HuH-7.5 (cell line): ENCODE results near the gene KLRF2.

ENCODE experiments used
- DNase-seq: peaks from one replicate; pipeline ENCODE4 v3.0.0; 2011; ENCODE audit warnings: low spot score

KLRF2 gene

GRCh38 chr12:9888665-9889273, 7.5 kb downstream of the KLRF2 start:
- no peak for DNase-seq

- no peak for DNase-seq
Observed at GRCh38 chr12:9895215-9895971, 14.1 kb downstream of the KLRF2 start.

GRCh38 chr12:9897535-9897934, 16.2 kb downstream of the KLRF2 start:
- DNase-seq: no peak

- no peak for DNase-seq
Observed at GRCh38 chr12:9899209-9899608, 17.9 kb downstream of the KLRF2 start.

- DNase-seq: no peak
Observed at GRCh38 chr12:9900930-9901329, 19.6 kb downstream of the KLRF2 start.

- no peak for DNase-seq
Observed at GRCh38 chr12:9902539-9903228, 21.4 kb downstream of the KLRF2 start.

GRCh38 chr12:9906873-9907272, 25.6 kb downstream of the KLRF2 start:
- no peak for DNase-seq

- no peak for DNase-seq
Observed at GRCh38 chr12:9907769-9908168, 26.5 kb downstream of the KLRF2 start.

- DNase-seq: no peak
Observed at GRCh38 chr12:9908350-9908749, 27.1 kb downstream of the KLRF2 start.

- DNase-seq: no peak
Observed at GRCh38 chr12:9909724-9910123, 28.4 kb downstream of the KLRF2 start.

GRCh38 chr12:9910716-9911421, 29.6 kb downstream of the KLRF2 start:
- no peak for DNase-seq

GRCh38 chr12:9911708-9912107, 30.4 kb downstream of the KLRF2 start:
- no peak for DNase-seq

- no peak for DNase-seq
Observed at GRCh38 chr12:9919443-9919842, 38.2 kb downstream of the KLRF2 start.

GRCh38 chr12:9920451-9920850, 39.2 kb downstream of the KLRF2 start:
- no peak for DNase-seq

GRCh38 chr12:9922429-9922828, 41.1 kb downstream of the KLRF2 start:
- no peak for DNase-seq

- no peak for DNase-seq
Observed at GRCh38 chr12:9925705-9926393, 44.6 kb downstream of the KLRF2 start.

- DNase-seq: no peak
Observed at GRCh38 chr12:9926876-9927275, 45.6 kb downstream of the KLRF2 start.

- DNase-seq: no peak
Observed at GRCh38 chr12:9928607-9929006, 47.3 kb downstream of the KLRF2 start.

GRCh38 chr12:9931245-9931644, 50.0 kb downstream of the KLRF2 start:
- no peak for DNase-seq

- no peak for DNase-seq
Observed at GRCh38 chr12:9932270-9932669, 51.0 kb downstream of the KLRF2 start, which contains the start of gene CLEC2A. TSS of gene CLEC2A (minus strand) at chr12:9932370. CDS start at chr12:9932329, 41 bp downstream.

- DNase-seq: no peak
Observed at GRCh38 chr12:9933958-9934357, 52.7 kb downstream of the KLRF2 start.

GRCh38 chr12:9935026-9935425, 53.7 kb downstream of the KLRF2 start:
- no peak for DNase-seq
